ENCODE results near the gene SMAP2. TPM values are rescaled to one million over a fixed set of nuclear protein-coding genes. Genes with fewer than 3 reads are reported as not detected.

The SMAP2 gene
- total RNA-seq, 1 experiment from 2014 or later, result 8.2 TPM

DNA sequence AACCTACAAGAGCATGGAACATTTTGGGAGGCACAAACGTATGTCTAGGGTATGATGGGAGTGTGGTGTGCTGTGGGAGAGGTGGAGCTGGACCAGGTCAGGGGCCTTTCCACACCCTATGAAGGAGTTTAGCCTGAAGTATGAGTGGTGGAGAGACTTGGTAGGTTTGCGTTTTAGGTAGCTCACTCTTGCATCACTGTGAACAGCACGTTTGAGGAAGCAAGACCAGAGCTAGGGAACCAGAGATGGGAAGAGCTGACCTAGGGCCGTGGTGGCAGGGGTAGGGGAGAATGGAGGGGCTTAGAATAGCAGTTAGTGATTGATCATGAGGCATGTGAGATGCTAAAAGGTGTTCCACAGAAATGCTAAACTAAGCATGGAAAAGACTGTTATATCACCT is 51.7 kb downstream of the SMAP2 start:
- TF ChIP-seq, protein P1, sequence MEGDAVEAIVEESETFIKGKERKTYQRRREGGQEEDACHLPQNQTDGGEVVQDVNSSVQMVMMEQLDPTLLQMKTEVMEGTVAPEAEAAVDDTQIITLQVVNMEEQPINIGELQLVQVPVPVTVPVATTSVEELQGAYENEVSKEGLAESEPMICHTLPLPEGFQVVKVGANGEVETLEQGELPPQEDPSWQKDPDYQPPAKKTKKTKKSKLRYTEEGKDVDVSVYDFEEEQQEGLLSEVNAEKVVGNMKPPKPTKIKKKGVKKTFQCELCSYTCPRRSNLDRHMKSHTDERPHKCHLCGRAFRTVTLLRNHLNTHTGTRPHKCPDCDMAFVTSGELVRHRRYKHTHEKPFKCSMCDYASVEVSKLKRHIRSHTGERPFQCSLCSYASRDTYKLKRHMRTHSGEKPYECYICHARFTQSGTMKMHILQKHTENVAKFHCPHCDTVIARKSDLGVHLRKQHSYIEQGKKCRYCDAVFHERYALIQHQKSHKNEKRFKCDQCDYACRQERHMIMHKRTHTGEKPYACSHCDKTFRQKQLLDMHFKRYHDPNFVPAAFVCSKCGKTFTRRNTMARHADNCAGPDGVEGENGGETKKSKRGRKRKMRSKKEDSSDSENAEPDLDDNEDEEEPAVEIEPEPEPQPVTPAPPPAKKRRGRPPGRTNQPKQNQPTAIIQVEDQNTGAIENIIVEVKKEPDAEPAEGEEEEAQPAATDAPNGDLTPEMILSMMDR (conservative IDR thresholded peaks at IDR 0.05), result no peak
- H3K36me3 Mint-ChIP-seq (ENCODE audit: insufficient read depth in 1 of 3, low read depth in 3 of 3), result no peaks in the 10 kb centered on the region
- no peak overlapping the region for H4K8ac ChIP-seq (replicated peaks; ENCODE audit: insufficient read length, low read depth, low read length)
- no peak for DNase-seq
- H3K9me3 Mint-ChIP-seq, result no peaks in the 10 kb centered on the region; a peak in 1 of 5 replicates
- no peaks in the 10 kb centered on the region for H3K79me1 ChIP-seq (ENCODE audit: insufficient read depth, low read depth, low read length, poor library complexity, severe bottlenecking)
- H3K23ac ChIP-seq (ENCODE audit: insufficient read length, low read depth, low read length), result no peak overlapping the region
- no peak overlapping the region for H4K91ac ChIP-seq (ENCODE audit: insufficient read length, low read depth, low read length)
- H4K5ac ChIP-seq (ENCODE audit: insufficient read length, low read depth, low read length), result no peak overlapping the region
- H2BK20ac ChIP-seq (ENCODE audit: low read depth, low read length, poor library complexity, severe bottlenecking), result no peak overlapping the region
- H2BK120ac ChIP-seq (ENCODE audit: low read depth, low read length, poor library complexity, severe bottlenecking), result no peak overlapping the region
- no peaks in the 10 kb centered on the region for H3K9me3 ChIP-seq (ENCODE audit: control insufficient read depth, low read depth, low read length)
- no peak overlapping the region for H3K14ac ChIP-seq (ENCODE audit: insufficient read depth, low read length)
- no peaks in the 10 kb centered on the region for H4K20me1 ChIP-seq (ENCODE audit: control insufficient read depth, insufficient read depth, insufficient read length)
- H3K27me3 ChIP-seq (ENCODE audit: insufficient read depth, low read length), result no peaks in the 10 kb centered on the region
- H3T11ph ChIP-seq (ENCODE audit: low read length), result no peak overlapping the region
- no peak overlapping the region for H3K27ac ChIP-seq (ENCODE audit: insufficient read length, low read depth, low read length)
- H3K9ac ChIP-seq (ENCODE audit: extremely low read depth, insufficient read length, low read length), result no peak overlapping the region
- WGBS (ENCODE audit: extremely low coverage, insufficient read length, low lambda C conversion rate), result no CpG with 5 or more reads among the region's 4 CpGs
- H2BK12ac ChIP-seq (ENCODE audit: insufficient read length, low read depth, low read length), result no peak overlapping the region
- H3K79me2 ChIP-seq (ENCODE audit: insufficient read depth, low read length), result no peaks in the 10 kb centered on the region
- no peaks in the 10 kb centered on the region for H3K23me2 ChIP-seq (ENCODE audit: insufficient read length, low read depth, low read length, poor library complexity, severe bottlenecking)
- no peaks in the 10 kb centered on the region; the same call in 1 of the 2 replicates for H3K27me3 Mint-ChIP-seq (ENCODE audit: low read depth)
- no peak overlapping the region for H3K4me2 ChIP-seq (ENCODE audit: insufficient read depth, insufficient read length, low read length)
- peaks cover 5 to 12% of the 10 kb centered on the region in 2 experiments; a peak in 3 of 4 replicates for H3K4me1 Mint-ChIP-seq
- no peak overlapping the region for H3K4ac ChIP-seq (ENCODE audit: low read depth, low read length)
- H3K56ac ChIP-seq (ENCODE audit: insufficient read length, low read depth, low read length), result no peak overlapping the region
- H3K27ac Mint-ChIP-seq, result no peak overlapping the region
- H3K18ac ChIP-seq (ENCODE audit: insufficient read length, low read depth, low read length), result no peak overlapping the region
- no peak overlapping the region for H3K4me3 Mint-ChIP-seq
- H2AK5ac ChIP-seq (ENCODE audit: insufficient read length, low read length), result no peak overlapping the region
- H3K4me1 ChIP-seq (ENCODE audit: insufficient read depth, low read length), result no peaks in the 10 kb centered on the region
- no peak overlapping the region for H2BK15ac ChIP-seq (ENCODE audit: low read depth, low read length)
- H2BK5ac ChIP-seq (ENCODE audit: insufficient read length, low read length), result no peak overlapping the region
- no peak overlapping the region for H2AFZ ChIP-seq (ENCODE audit: low read length)

Measured in H9 (cell line).